ENCODE results near the gene WDR35. TPM values are rescaled to one million over a fixed set of nuclear protein-coding genes. Genes with fewer than 3 reads are reported as not detected.
"Not testable (repeated sequence)": the region's sequence is repeated elsewhere in the genome, so short reads cannot be mapped to it uniquely, and the experiment has no call there.

The WDR35 gene
- total RNA-seq, 1 donor from 2014 or later: 12.0 TPM

DNA sequence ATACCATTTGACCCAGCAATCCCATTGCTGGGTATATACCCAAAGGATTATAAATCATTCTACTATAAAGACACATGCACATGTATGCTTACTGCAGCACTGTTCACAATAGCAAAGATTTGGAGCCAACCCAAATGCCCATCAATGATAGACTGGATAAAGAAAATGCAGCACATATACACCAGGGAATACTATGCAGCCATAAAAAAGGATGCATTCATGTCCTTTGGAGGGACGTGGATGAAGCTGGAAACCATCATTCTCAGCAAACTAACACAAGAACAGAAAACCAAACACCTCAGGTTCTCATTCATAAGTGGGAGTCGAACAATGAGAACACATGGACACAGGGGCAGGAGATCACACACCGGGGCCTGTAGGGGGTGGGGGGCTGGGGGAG is 67.7 kb downstream of the WDR35 start:
- H3K9ac ChIP-seq (ENCODE audit: low read depth in 1 of 3, low read length in 3 of 3); H3K36me3 ChIP-seq (ENCODE audit: control insufficient read depth in 3 of 3, insufficient read depth in 3 of 3, low read length in 3 of 3); H3K9me3 ChIP-seq (ENCODE audit: control insufficient read depth in 3 of 3, low read length in 3 of 3); H3K27ac ChIP-seq (ENCODE audit: low read depth, low read length); H3K4me3 ChIP-seq (ENCODE audit: low read length in 3 of 3); H3K4me1 ChIP-seq (ENCODE audit: control insufficient read depth in 3 of 3, insufficient read depth in 3 of 3, low read length in 3 of 3); H3K27me3 ChIP-seq (ENCODE audit: control insufficient read depth in 3 of 3, insufficient read depth in 3 of 3, low read length in 3 of 3): not testable (repeated sequence)

DNA sequence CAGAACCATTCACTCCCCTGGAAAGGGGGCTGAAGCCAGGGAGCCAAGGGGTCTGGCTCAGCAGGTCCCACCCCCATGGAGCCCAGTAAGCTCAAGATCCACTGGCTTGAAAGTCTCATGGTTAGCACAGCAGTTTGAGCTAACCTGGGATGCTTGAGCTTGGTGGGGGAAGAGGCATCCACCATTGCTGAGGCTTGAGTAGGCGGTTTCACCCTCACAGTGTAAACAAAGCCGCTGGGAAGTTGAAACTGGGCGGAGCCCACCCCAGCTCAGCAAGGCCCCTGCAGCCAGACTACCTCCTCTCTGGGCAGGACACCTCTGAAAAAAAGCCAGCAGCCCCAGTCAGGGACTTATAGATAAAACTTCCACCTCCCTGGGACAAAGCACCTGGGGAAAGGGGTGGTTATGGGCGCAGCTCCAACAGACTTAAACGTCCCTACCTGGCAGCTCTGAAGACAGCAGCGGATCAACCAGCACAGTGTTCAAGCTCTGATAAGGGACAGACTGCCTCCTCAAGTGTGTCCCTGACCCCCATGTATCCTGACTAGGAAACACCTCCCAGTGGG is 73.4 kb downstream of the WDR35 start:
- Histone ChIP-seq H3K4me3 (ENCODE audit: low read length in 3 of 3) (no peak overlapping the region), H3K36me3 (ENCODE audit: control insufficient read depth in 3 of 3, insufficient read depth in 3 of 3, low read length in 3 of 3) (no peaks in the 10 kb centered on the region), H3K9ac (ENCODE audit: low read depth in 1 of 3, low read length in 3 of 3) (no peak overlapping the region), H3K4me1 (ENCODE audit: control insufficient read depth in 3 of 3, insufficient read depth in 3 of 3, low read length in 3 of 3) (no peaks in the 10 kb centered on the region), H3K27me3 (ENCODE audit: control insufficient read depth in 3 of 3, insufficient read depth in 3 of 3, low read length in 3 of 3) (no peaks in the 10 kb centered on the region), H3K27ac (ENCODE audit: low read depth, low read length) (no peak overlapping the region), H3K9me3 (ENCODE audit: control insufficient read depth in 3 of 3, low read length in 3 of 3) (no peaks in the 10 kb centered on the region)

DNA sequence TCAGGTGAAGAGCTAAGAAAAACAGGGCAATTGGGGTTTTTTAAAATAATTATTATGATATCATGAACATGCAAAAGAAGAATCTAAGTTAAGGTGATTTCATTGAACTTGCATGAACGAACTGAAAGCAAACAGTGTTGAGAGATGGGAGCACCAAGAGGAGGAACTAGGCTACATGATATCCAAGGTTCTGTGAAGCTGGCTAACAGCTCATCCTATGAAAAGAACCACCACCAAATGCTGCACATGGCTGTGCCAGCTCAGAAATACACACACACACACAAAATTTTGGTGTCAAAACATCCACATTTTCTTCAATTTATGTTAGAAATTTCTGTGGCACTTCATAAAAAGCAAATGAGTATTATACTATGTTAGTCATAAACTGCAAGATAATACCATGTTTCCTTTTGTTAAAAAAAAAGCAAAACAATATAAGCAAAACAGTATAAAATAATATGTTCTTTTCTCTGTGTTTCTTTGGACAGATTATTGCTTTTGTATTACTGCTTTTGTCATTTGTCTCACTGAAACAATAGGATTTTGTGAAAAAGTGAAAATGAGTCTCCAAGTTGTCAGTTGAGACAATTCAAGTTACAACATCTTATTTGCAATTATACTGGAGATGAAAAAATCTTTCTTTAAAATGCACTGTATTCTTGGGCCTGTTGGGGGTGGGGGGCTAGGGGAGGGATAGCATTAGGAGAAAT is 75.5 kb downstream of the WDR35 start:
- H3K4me1 ChIP-seq (ENCODE audit: control insufficient read depth in 3 of 3, insufficient read depth in 3 of 3, low read length in 3 of 3): no peaks in the 10 kb centered on the region
- no peaks in the 10 kb centered on the region for H3K27me3 ChIP-seq (ENCODE audit: control insufficient read depth in 3 of 3, insufficient read depth in 3 of 3, low read length in 3 of 3)
- no peaks in the 10 kb centered on the region for H3K36me3 ChIP-seq (ENCODE audit: control insufficient read depth in 3 of 3, insufficient read depth in 3 of 3, low read length in 3 of 3)
- no peak overlapping the region for H3K4me3 ChIP-seq (ENCODE audit: low read length in 3 of 3)
- H3K9ac ChIP-seq (ENCODE audit: low read depth in 1 of 3, low read length in 3 of 3): no peak overlapping the region
- no peak overlapping the region for H3K27ac ChIP-seq (ENCODE audit: low read depth, low read length)
- no peaks in the 10 kb centered on the region for H3K9me3 ChIP-seq (ENCODE audit: control insufficient read depth in 3 of 3, low read length in 3 of 3)

DNA sequence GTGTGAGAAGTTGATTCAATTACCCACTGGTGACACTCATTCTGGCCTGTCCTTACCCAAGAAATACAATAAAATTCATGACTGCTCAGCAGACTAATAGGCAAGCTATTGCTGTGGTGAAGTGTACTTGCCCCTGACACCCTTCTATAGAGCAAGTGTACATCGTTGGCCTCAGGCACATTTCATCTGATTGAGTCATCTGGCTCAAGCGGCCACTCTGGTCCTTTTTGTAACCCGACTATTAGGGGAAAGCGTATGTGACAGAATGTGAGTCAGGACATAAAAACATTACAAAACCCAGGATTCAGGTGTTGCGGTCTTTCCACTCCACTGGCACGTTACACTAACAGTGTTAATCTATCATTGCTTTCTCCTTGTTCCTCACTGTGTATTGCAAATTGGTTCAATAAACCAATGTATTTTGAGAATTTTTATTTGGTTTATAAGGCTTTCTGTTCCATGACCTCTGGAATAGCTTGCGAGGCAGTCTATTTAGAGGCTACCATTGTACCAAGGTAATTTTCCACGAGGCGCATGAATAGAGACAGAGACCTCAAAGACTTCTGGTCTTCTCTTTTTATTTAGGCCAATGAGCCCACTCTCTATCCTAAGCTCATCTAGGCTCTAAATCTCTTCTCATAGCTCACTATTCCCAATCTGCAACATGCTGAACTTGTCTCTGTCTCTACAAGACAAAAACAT is 77.9 kb downstream of the WDR35 start:
- H3K4me1 ChIP-seq (ENCODE audit: control insufficient read depth in 3 of 3, insufficient read depth in 3 of 3, low read length in 3 of 3): no peaks in the 10 kb centered on the region
- H3K4me3 ChIP-seq (ENCODE audit: low read length in 3 of 3): no peak overlapping the region
- no peaks in the 10 kb centered on the region for H3K9me3 ChIP-seq (ENCODE audit: control insufficient read depth in 3 of 3, low read length in 3 of 3)
- no peaks in the 10 kb centered on the region for H3K36me3 ChIP-seq (ENCODE audit: control insufficient read depth in 3 of 3, insufficient read depth in 3 of 3, low read length in 3 of 3)
- no peak overlapping the region for H3K9ac ChIP-seq (ENCODE audit: low read depth in 1 of 3, low read length in 3 of 3)
- no peaks in the 10 kb centered on the region for H3K27me3 ChIP-seq (ENCODE audit: control insufficient read depth in 3 of 3, insufficient read depth in 3 of 3, low read length in 3 of 3)
- H3K27ac ChIP-seq (ENCODE audit: low read depth, low read length): no peak overlapping the region

DNA sequence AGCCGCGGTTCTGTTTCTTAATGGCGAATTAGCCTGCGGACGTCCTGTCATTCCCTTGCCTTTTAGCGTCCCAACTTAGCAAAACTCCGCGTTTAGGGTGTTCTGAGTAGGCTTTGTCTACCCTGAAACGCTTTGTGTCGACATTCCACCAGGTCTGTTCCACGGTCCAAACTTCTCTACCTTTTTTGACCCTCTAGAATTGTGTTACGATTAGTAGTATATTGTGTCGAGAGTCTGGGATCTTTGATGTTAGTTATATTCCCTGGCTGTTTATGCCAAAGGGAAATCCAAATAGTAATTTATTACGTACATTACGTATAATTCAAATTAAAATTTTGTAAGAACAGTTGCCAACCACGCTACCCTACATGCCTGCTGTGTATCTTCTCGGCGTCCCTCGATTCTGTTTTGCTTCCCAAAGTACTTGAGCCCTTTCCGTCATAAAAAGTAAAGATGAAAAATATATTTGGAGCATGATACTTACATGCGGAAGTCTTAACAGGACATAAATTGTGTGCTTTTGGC is 87.6 kb downstream of the WDR35 start:
- Histone ChIP-seq H3K9me3 (ENCODE audit: control insufficient read depth in 3 of 3, low read length in 3 of 3) (no peaks in the 10 kb centered on the region), H3K4me1 (ENCODE audit: control insufficient read depth in 3 of 3, insufficient read depth in 3 of 3, low read length in 3 of 3) (peaks cover 20 to 30% (median 27%) of the 10 kb centered on the region in 3 donors), H3K9ac (ENCODE audit: low read depth in 1 of 3, low read length in 3 of 3) (peak overlapping the region; percentile 91 to 100 (median 95)), H3K27ac (ENCODE audit: low read depth, low read length) (peak overlapping the region; percentile 98), H3K4me3 (ENCODE audit: low read length in 3 of 3) (peak overlapping the region; percentile 98 to 100 (median 99)), H3K36me3 (ENCODE audit: control insufficient read depth in 3 of 3, insufficient read depth in 3 of 3, low read length in 3 of 3) (no peaks in the 10 kb centered on the region), H3K27me3 (ENCODE audit: control insufficient read depth in 3 of 3, insufficient read depth in 3 of 3, low read length in 3 of 3) (no peaks in the 10 kb centered on the region)

DNA sequence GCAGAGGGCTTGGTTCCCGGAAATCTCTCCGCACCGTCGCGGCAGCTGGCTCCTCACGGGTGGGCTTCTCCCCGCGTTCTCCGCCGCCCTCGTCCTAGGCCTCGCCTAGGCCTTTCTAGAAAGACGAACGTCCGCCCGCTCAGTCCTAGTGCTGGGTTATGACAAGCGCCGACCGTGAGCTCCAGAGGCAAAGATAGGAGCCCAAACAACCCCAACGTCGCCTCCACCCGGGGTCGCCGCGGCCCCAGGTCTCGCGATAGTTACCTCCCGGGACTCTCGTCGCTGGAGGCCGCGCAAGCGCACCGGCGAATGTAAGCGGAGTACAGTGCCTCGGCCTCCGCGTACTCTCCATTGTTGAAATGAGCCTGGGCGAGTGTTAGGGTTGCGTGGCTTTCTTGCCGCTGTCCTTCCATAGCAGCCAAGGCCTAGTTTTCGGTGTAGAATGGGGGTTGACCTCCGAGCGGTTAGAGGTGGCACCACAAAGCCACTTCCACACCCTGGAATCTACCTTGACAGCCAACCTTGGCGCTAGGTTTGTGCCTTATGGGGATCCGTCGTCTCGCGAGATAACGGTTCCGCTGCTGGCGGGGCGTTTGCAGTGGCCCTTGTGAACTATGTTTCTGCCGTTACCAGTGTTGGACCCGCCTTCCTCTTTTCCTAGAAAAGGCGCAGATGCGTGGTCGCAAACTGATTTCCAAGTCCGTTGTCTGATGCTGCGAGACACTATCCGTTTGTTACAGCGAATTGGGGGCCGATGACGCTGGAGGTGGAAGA is 88.3 kb downstream of the WDR35 start, which contains the start of gene TTC32:
TTC32 (minus strand) TSS at position 542 of the 774 bp plus-strand sequence; CDS start at position 413, 129 bp downstream.
- Histone ChIP-seq H3K4me3 (ENCODE audit: low read length in 3 of 3) (peak within 1 kb of the TSS; percentile 98 to 100 (median 99)), H3K27me3 (ENCODE audit: control insufficient read depth in 3 of 3, insufficient read depth in 3 of 3, low read length in 3 of 3) (no peaks in the 10 kb centered on the region), H3K4me1 (ENCODE audit: control insufficient read depth in 3 of 3, insufficient read depth in 3 of 3, low read length in 3 of 3) (peaks cover 20 to 30% (median 27%) of the 10 kb centered on the region in 3 donors), H3K9me3 (ENCODE audit: control insufficient read depth in 3 of 3, low read length in 3 of 3) (no peaks in the 10 kb centered on the region), H3K27ac (ENCODE audit: low read depth, low read length) (peak within 1 kb of the TSS; percentile 98), H3K36me3 (ENCODE audit: control insufficient read depth in 3 of 3, insufficient read depth in 3 of 3, low read length in 3 of 3) (no peaks in the 10 kb centered on the region), H3K9ac (ENCODE audit: low read depth in 1 of 3, low read length in 3 of 3) (peak within 1 kb of the TSS; percentile 91 to 100 (median 95))

DNA sequence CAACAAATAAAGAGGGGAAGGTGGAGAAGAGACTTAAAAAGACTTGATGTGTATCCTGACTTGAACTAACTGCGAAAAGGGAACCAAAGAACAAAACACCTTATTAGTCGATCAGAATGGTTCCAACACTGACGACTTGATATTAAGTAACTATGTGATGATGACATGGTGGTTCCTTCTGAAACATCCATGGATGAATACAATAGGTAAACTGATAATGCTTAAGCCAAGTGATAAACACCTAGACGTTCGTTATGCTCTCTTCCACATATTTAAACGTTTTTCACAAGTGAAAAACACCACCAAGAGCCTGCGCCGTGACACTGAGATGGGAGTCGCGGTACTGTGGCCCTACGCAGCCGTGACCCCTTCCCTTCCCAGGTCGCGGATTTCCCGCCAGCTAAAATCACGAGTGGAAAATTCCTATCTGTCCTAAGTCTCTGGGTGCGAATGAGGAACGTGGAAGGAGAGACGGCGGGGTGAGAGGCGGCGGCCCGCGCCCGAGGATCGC is 88.9 kb downstream of the WDR35 start:
- H3K9me3 ChIP-seq (ENCODE audit: control insufficient read depth in 3 of 3, low read length in 3 of 3): no peaks in the 10 kb centered on the region
- no peaks in the 10 kb centered on the region for H3K36me3 ChIP-seq (ENCODE audit: control insufficient read depth in 3 of 3, insufficient read depth in 3 of 3, low read length in 3 of 3)
- peaks cover 20 to 30% (median 27%) of the 10 kb centered on the region in 3 donors for H3K4me1 ChIP-seq (ENCODE audit: control insufficient read depth in 3 of 3, insufficient read depth in 3 of 3, low read length in 3 of 3)
- H3K4me3 ChIP-seq (ENCODE audit: low read length in 3 of 3): peak overlapping the region; percentile 98 to 100 (median 99)
- no peaks in the 10 kb centered on the region for H3K27me3 ChIP-seq (ENCODE audit: control insufficient read depth in 3 of 3, insufficient read depth in 3 of 3, low read length in 3 of 3)
- H3K27ac ChIP-seq (ENCODE audit: low read depth, low read length): peak overlapping the region; percentile 98
- peak overlapping the region; percentile 91 to 100 (median 95) for H3K9ac ChIP-seq (ENCODE audit: low read depth in 1 of 3, low read length in 3 of 3)

DNA sequence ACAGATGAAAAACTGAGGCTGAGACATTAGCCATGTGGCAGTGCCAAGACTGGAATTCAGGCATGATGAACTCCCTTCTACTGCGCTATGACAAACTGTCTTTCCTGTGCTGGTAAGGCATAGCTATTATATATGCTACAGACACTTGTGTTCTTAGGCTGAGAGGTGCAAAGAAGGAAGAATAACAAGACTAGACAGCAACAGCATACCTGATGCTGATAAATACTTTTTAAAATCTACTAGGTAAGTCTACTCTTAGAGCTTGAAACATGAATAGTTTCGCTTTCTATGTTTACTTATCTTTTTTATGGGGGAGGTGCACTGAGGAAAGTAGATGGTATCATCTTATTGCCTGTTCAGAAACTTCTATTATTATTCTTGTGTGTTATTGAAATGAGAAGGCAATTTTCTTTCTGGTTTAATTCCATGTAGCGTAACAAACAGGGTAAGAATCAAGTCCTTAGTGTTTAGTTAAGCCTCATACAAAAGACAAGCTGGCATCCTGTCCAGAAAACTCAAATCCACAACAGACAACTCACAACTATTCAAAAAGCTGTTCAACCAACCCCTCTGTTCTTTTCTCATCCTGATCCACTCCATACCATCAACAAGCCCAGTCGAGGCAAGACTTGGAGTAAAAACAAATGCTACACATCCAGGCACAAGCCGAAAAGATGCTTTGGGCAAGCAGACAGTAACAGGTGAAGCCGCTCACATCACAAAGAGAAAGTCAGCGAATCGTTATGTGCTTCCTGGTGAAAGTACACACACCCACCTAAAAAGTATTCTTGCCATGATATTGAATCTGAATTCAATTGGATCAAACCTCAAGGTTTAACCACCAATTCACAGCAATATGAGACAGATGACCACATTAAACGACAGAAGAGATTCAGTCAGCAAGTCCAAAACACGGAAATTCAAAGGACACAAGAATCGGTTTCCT is 89.6 kb downstream of the WDR35 start:
- Histone ChIP-seq H3K27ac (ENCODE audit: low read depth, low read length) (peak overlapping the region; percentile 98), H3K4me1 (ENCODE audit: control insufficient read depth in 3 of 3, insufficient read depth in 3 of 3, low read length in 3 of 3) (peaks cover 23 to 33% (median 27%) of the 10 kb centered on the region in 3 donors), H3K9me3 (ENCODE audit: control insufficient read depth in 3 of 3, low read length in 3 of 3) (no peaks in the 10 kb centered on the region), H3K27me3 (ENCODE audit: control insufficient read depth in 3 of 3, insufficient read depth in 3 of 3, low read length in 3 of 3) (no peaks in the 10 kb centered on the region), H3K9ac (ENCODE audit: low read depth in 1 of 3, low read length in 3 of 3) (peak overlapping the region; percentile 91 to 100 (median 95)), H3K36me3 (ENCODE audit: control insufficient read depth in 3 of 3, insufficient read depth in 3 of 3, low read length in 3 of 3) (no peaks in the 10 kb centered on the region), H3K4me3 (ENCODE audit: low read length in 3 of 3) (peak overlapping the region; percentile 98 to 100 (median 99))
